HepG2 (cell line): ENCODE measurements around the gene CDV3.

Experiments
- ATF4 ChIP-seq, 2 experiments: fragments of 450-650 bp in 1 of 2; sonication (generic) in 1 of 2; formaldehyde crosslinking; IDR thresholded peaks; 2 replicates each; pipeline versions ENCODE4 v1.5.0 to v1.8.0; 2020 to 2022; ENCODE audit warnings: mild to moderate bottlenecking in 1 of 2, missing genetic modification reagents in 1 of 2
- JDP2 ChIP-seq: sonication (generic); formaldehyde crosslinking; IDR thresholded peaks from 2 replicates; pipeline ENCODE4 v1.8.1; 2022; ENCODE audit warnings: missing genetic modification reagents, borderline replicate concordance
- PBX3 ChIP-seq: sonication (generic); formaldehyde crosslinking; IDR thresholded peaks from 2 replicates; pipeline ENCODE4 v1.8.1; 2023; ENCODE audit warnings: missing genetic modification reagents, inconsistent platforms, borderline replicate concordance
- ZNF337 ChIP-seq: sonication (generic); formaldehyde crosslinking; IDR thresholded peaks from 2 replicates; pipeline ENCODE4 v1.5.1; 2020; ENCODE audit warnings: missing genetic modification reagents, low read depth, mild to moderate bottlenecking, borderline replicate concordance

DNA sequence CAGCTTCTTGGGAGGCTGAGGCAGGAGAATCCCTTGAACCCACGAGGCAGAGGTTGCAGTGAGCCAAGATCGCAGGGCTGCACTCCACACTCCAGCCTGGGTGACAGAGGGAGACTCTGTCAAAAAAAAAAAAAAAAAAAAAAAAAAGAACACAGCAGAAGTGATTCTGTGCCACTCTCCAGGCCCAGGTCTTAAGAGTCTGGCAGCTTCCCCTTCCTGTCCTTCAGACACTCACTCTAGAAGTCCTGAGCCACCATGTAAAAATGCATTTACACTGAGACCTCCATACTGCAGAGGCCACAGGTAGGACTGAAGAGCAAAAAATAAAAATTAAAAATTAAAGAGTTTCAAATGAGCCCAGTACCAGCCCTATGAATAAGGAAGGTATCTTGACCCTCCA lies 11.8 kb upstream of the CDV3 start:
- TF ChIP-seq ATF4 (CRISPR knock-in tag; IDR thresholded peaks at IDR 0.05) (no peak), PBX3 (CRISPR knock-in tag) (no peak), JDP2 (CRISPR knock-in tag) (no peak), ZNF337 (CRISPR knock-in tag) (no peak)
